ENCODE measurements around the gene AP3S2. TPM values are rescaled to one million over a fixed set of nuclear protein-coding genes. Genes with fewer than 3 reads are reported as not detected.

AP3S2 gene
- total and polyA plus RNA-seq, 2 donors (not counting 1 experiment from before 2014, with no cell fraction given) = 11.3 to 32.3 TPM

GRCh38 chr15:89858661-89859458 is 34.9 kb downstream of the AP3S2 start:
- Histone ChIP-seq H3K79me2 (ENCODE audit: control insufficient read depth, insufficient read depth, low read length) (no peaks in the 10 kb centered on the region), H4K20me1 (ENCODE audit: control insufficient read depth, insufficient read depth, low read length, poor library complexity, severe bottlenecking) (no peaks in the 10 kb centered on the region), H2AFZ (ENCODE audit: insufficient read depth, low read depth, low read length, poor library complexity, severe bottlenecking) (no peak overlapping the region), H3K27me3 (replicated peaks in 1 of 4; ENCODE audit: control extremely low read depth in 1 of 4, control insufficient read depth in 3 of 4, insufficient read depth in 4 of 4, low read length in 3 of 4) (no peaks in the 10 kb centered on the region), H3K36me3 (replicated peaks in 1 of 2; ENCODE audit: control extremely low read depth in 1 of 2, control insufficient read depth in 1 of 2, extremely low read depth in 1 of 2, insufficient read depth in 2 of 2, low read length in 1 of 2) (peaks cover 11 to 27% of the 10 kb centered on the region in 2 experiments), H3K4me1 (ENCODE audit: control insufficient read depth in 2 of 2, insufficient read depth in 2 of 2, low read length in 2 of 2) (peaks cover 6% of the 10 kb centered on the region in 2 donors), H3K4me3 (ENCODE audit: control extremely low read depth in 1 of 5, extremely low read depth in 1 of 5, insufficient read depth in 1 of 5, low read depth in 2 of 5, low read length in 4 of 5) (no peak overlapping the region), H3K9me3 (ENCODE audit: control extremely low read depth in 1 of 3, control insufficient read depth in 2 of 3, insufficient read depth in 1 of 3, low read length in 2 of 3) (no peaks in the 10 kb centered on the region), H3K9ac (ENCODE audit: low read length) (no peak overlapping the region), H3K27ac (ENCODE audit: low read length in 2 of 2) (no peak overlapping the region), H3K4me2 (replicated peaks; ENCODE audit: low read depth, low read length, poor library complexity, severe bottlenecking) (no peak overlapping the region)
- ATAC-seq (ENCODE audit: low read depth) (no peak), DNase-seq (no peak)
- no peak overlapping the region for H3K27ac Mint-ChIP-seq
- no peak for TF ChIP-seq EZH2 (IDR thresholded peaks at IDR 0.05; ENCODE audit: borderline replicate concordance, insufficient read depth, low read depth, low read length, poor library complexity, severe bottlenecking)
- no peak for TF ChIP-seq CTCF (IDR thresholded peaks at IDR 0.05)
- ChIA-PET CTCF (no interaction called here), POLR2A (no interaction called here)
- H3K4me3 Mint-ChIP-seq = no peak overlapping the region
- intact Hi-C loops (cut with micrococcal nuclease) = no loop called here
- no peaks in the 10 kb centered on the region for H3K9me3 Mint-ChIP-seq (ENCODE audit: insufficient read depth)
- H3K4me1 Mint-ChIP-seq = peaks cover 8% of the 10 kb centered on the region
- no peaks in the 10 kb centered on the region for H3K27me3 Mint-ChIP-seq
- WGBS (ENCODE audit: insufficient coverage) = 94% methylated on average over 3 of the region's 9 CpGs

- CTCF ChIA-PET = no interaction called here
- no peaks in the 10 kb centered on the region for H3K9me3 Mint-ChIP-seq (ENCODE audit: insufficient read depth)
These were observed 36.1 kb downstream of the AP3S2 start for GRCh38 chr15:89857673-89858072.

More at GRCh38 chr15:89857673-89858072, 36.1 kb downstream of the AP3S2 start:
- Histone ChIP-seq H3K4me1 (ENCODE audit: control insufficient read depth in 2 of 2, insufficient read depth in 2 of 2, low read length in 2 of 2) (peaks cover 6% of the 10 kb centered on the region in 2 donors), H3K79me2 (ENCODE audit: control insufficient read depth, insufficient read depth, low read length) (no peaks in the 10 kb centered on the region), H3K4me2 (replicated peaks; ENCODE audit: low read depth, low read length, poor library complexity, severe bottlenecking) (no peak overlapping the region), H3K4me3 (ENCODE audit: control extremely low read depth in 1 of 5, extremely low read depth in 1 of 5, insufficient read depth in 1 of 5, low read depth in 2 of 5, low read length in 4 of 5) (no peak overlapping the region), H3K36me3 (replicated peaks in 1 of 2; ENCODE audit: control extremely low read depth in 1 of 2, control insufficient read depth in 1 of 2, extremely low read depth in 1 of 2, insufficient read depth in 2 of 2, low read length in 1 of 2) (peaks cover 7 to 21% of the 10 kb centered on the region in 2 experiments), H2AFZ (ENCODE audit: insufficient read depth, low read depth, low read length, poor library complexity, severe bottlenecking) (no peak overlapping the region), H3K27me3 (replicated peaks in 1 of 4; ENCODE audit: control extremely low read depth in 1 of 4, control insufficient read depth in 3 of 4, insufficient read depth in 4 of 4, low read length in 3 of 4) (no peaks in the 10 kb centered on the region), H4K20me1 (ENCODE audit: control insufficient read depth, insufficient read depth, low read length, poor library complexity, severe bottlenecking) (no peaks in the 10 kb centered on the region), H3K9ac (ENCODE audit: low read length) (no peak overlapping the region), H3K27ac (ENCODE audit: low read length in 2 of 2) (no peak overlapping the region), H3K9me3 (ENCODE audit: control extremely low read depth in 1 of 3, control insufficient read depth in 2 of 3, insufficient read depth in 1 of 3, low read length in 2 of 3) (no peaks in the 10 kb centered on the region)
- TF ChIP-seq EZH2 (IDR thresholded peaks at IDR 0.05; ENCODE audit: borderline replicate concordance, insufficient read depth, low read depth, low read length, poor library complexity, severe bottlenecking) = no peak
- no peak for TF ChIP-seq CTCF (IDR thresholded peaks at IDR 0.05)
- H3K27me3 Mint-ChIP-seq = no peaks in the 10 kb centered on the region
- DNase-seq (no peak), ATAC-seq (ENCODE audit: low read depth) (no peak)
- H3K4me1 Mint-ChIP-seq = peaks cover 9% of the 10 kb centered on the region
- intact Hi-C loops (cut with micrococcal nuclease) = no loop called here
- POLR2A ChIA-PET = no interaction called here
- peak overlapping the region; percentile 32 for H3K27ac Mint-ChIP-seq
- H3K4me3 Mint-ChIP-seq = no peak overlapping the region
- 100% methylated on average over 3 of the region's 3 CpGs for WGBS (ENCODE audit: insufficient coverage)

All from B cell (primary cell).